SIG-M5 (cell line): Measurements from ENCODE around the gene HS2ST1.

Source experiments
- DNase-seq: peaks from one replicate; lab custom pipeline; 2025; lab: John Stamatoyannopoulos, UW

Gene HS2ST1

GRCh38 chr1:87111659-87112371 lies 197.4 kb downstream of the HS2ST1 start:
- no peak for DNase-seq

GRCh38 chr1:87113313-87113712 lies 198.9 kb downstream of the HS2ST1 start:
- no peak for DNase-seq

GRCh38 chr1:87115317-87115890 lies 201.0 kb downstream of the HS2ST1 start:
- no peak for DNase-seq

GRCh38 chr1:87115891-87116290 lies 201.5 kb downstream of the HS2ST1 start:
- no peak for DNase-seq

- no peak for DNase-seq
Observed at GRCh38 chr1:87117761-87118368, 203.4 kb downstream of the HS2ST1 start.

- DNase-seq, result no peak
Observed at GRCh38 chr1:87119541-87120140, 205.2 kb downstream of the HS2ST1 start.

GRCh38 chr1:87120779-87121178 lies 206.3 kb downstream of the HS2ST1 start:
- no peak for DNase-seq

GRCh38 chr1:87121711-87122163 lies 207.3 kb downstream of the HS2ST1 start:
- no peak for DNase-seq

GRCh38 chr1:87122243-87122642 lies 207.8 kb downstream of the HS2ST1 start:
- DNase-seq, result no peak

GRCh38 chr1:87123610-87124009 lies 209.2 kb downstream of the HS2ST1 start:
- no peak for DNase-seq

GRCh38 chr1:87126886-87127505 lies 212.6 kb downstream of the HS2ST1 start:
- no peak for DNase-seq

- no peak for DNase-seq
Observed at GRCh38 chr1:87127581-87127980, 213.1 kb downstream of the HS2ST1 start.

GRCh38 chr1:87129038-87129437 lies 214.6 kb downstream of the HS2ST1 start:
- DNase-seq, result no peak

- DNase-seq, result no peak
Observed at GRCh38 chr1:87129606-87130005, 215.2 kb downstream of the HS2ST1 start.

GRCh38 chr1:87130438-87130837 lies 216.0 kb downstream of the HS2ST1 start:
- DNase-seq, result no peak

- no peak for DNase-seq
Observed at GRCh38 chr1:87131809-87132283, 217.4 kb downstream of the HS2ST1 start.

- no peak for DNase-seq
Observed at GRCh38 chr1:87132284-87132870, 217.9 kb downstream of the HS2ST1 start.

- DNase-seq, result no peak
Observed at GRCh38 chr1:87134061-87134460, 219.6 kb downstream of the HS2ST1 start.

- DNase-seq, result no peak
Observed at GRCh38 chr1:87134625-87135328, 220.3 kb downstream of the HS2ST1 start.

GRCh38 chr1:87135329-87135712 lies 220.9 kb downstream of the HS2ST1 start:
- DNase-seq, result no peak

GRCh38 chr1:87136607-87137341 lies 222.3 kb downstream of the HS2ST1 start:
- no peak for DNase-seq
